HG03045 (cell line): Measurements from ENCODE around the gene EPHB1.

Experiments
- ATAC-seq: cut with Tn5 transposase; IDR thresholded peaks from one replicate; pipeline ENCODE4 v1.9.1; 2021; ENCODE audit warnings: mild to moderate bottlenecking, moderate library complexity; ENCODE audit not compliant: unreplicated experiment

The EPHB1 gene

GRCh38 chr3:135071483-135071882 lies 276.4 kb downstream of the EPHB1 start:
- no peak for ATAC-seq

DNA sequence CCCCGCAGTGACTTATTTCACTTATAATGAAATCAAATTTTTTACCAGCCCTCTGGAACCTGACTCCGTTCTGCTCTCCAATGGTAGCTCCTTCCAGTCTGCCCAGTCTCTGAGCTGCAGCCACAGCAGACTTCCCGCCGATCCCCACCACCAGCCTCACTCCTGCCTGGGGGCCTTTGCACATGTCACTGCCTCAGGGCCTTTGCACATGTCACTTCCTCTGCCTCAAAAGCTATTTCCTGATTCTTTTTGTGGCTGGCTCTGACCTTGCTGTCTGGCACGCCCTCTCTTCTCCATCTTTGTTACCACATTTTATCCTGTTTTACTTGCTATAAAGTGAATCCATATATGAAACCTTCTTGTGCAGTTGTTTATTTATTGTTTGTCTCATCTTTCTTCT lies 277.4 kb downstream of the EPHB1 start:
- no peak for ATAC-seq

DNA sequence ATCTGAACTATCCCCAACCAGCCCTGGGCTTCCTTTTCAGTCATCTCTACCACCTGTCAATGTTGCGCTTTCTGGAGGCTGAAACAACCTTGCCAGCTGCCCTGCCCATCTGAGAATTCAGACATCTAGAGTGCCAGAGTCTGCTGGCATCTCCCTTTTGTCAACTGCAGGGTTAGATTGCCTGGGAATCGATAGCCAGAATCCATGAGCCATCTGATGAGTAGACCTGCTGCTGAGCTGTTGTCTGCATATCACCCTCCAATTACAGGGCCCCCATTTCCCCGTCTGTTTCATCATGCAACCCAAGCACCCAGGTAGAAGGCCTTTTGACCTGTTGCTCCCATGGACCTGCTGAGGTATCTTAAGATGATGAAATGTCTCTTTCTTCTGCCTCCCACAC lies 280.1 kb downstream of the EPHB1 start:
- ATAC-seq, result no peak

- ATAC-seq, result no peak
Measured at GRCh38 chr3:135076341-135076740, 281.3 kb downstream of the EPHB1 start.

GRCh38 chr3:135077186-135077585 lies 282.1 kb downstream of the EPHB1 start:
- no peak for ATAC-seq

- no peak for ATAC-seq
Measured at GRCh38 chr3:135078283-135078682, 283.2 kb downstream of the EPHB1 start.

DNA sequence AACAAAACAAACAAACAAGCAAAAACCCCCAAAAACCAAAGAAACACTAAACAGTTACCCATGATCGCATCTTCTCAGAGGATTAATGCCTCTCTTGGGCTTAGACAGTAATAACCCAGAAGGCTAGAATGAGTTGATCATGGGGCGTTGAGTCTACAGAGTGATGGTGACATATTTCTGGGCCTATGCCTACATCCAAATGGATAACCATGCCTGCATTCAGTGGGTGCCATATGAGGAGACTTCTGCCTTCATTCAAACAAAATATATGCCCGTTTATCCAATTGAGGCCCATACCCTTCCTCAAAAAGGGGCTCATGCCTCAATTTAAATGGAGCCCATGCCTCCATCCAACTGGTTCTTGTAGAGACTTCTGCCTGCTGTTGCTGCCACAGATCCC lies 284.0 kb downstream of the EPHB1 start:
- no peak for ATAC-seq

DNA sequence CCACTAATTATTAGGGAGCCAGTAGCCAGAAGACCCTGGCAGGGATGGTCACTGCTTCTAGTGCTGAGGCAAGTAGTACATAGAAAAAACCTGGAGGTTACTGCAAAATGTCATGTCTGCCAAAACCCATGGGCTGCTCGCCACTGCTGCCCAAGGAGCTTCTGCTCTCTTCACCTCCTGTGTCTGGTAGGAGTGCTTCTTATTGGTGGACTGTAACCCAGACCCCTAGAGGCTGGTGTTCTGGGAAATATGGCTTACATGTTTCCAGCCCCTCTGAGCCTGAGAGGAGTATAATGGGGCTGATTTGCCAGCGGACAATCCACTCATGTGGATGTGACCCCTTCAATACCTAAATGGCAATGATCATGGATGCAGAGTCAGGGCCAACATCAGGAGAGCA lies 286.4 kb downstream of the EPHB1 start:
- ATAC-seq, result no peak

GRCh38 chr3:135081856-135082434 lies 286.9 kb downstream of the EPHB1 start:
- no peak for ATAC-seq

DNA sequence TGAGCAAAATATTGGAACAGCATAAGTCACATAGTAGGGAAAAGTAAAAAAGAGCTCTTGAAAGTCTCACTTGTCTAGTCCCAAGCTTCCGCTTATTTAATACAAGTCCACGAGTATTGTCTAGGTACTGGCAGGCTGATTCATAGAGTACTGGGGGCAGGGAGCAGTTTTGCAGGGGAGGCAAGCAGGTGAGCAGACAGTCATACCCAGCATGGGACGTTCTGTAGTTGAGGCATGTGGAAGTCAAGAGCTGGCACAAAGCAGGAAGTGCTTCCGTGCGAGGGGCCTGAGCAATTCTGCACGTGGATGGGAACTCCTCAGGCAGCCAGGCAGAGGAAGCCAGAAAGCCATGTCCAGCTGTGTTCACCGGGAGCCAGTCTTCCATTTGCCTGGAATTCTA lies 287.6 kb downstream of the EPHB1 start:
- no peak for ATAC-seq

DNA sequence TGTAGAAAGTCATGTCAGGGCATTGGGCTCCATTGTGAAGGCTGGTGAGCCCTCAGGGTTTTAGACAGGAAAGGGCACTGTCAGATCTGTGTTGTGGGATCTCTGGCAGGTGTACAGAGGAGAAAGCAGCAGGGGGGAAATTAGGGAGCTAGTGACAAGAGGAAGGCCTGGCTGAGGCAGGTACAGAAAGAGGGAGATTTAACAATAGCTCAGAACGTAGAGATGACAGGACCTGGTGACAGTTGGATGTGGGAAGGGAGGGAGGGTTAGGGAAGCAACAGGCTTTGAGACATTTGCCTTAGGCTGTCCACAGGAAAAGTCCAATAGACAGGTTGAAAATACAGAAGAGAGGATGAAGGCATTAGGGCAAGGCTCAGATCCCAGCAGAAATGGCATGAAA lies 288.1 kb downstream of the EPHB1 start:
- no peak for ATAC-seq

DNA sequence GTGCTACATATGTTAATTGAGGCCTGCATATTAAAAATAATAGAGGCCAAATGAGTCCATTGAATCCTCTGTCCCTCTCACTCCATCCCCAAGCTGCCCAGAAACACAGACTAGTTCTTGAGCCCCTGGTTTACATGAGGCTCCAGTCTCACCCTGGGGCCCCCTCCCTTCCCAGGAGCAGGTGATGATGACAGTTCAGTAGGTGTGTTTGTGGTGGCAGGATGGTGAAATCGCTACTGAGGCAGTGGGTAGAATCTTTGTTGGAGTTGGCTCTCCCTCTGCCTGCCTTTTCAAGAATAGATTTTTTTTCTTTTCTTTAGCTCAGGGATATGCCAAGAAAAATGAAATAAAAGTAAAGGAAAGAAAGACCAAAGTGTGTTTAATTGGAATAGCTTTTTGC lies 288.7 kb downstream of the EPHB1 start:
- ATAC-seq, result no peak

- no peak for ATAC-seq
Measured at GRCh38 chr3:135084405-135084804, 289.3 kb downstream of the EPHB1 start.

DNA sequence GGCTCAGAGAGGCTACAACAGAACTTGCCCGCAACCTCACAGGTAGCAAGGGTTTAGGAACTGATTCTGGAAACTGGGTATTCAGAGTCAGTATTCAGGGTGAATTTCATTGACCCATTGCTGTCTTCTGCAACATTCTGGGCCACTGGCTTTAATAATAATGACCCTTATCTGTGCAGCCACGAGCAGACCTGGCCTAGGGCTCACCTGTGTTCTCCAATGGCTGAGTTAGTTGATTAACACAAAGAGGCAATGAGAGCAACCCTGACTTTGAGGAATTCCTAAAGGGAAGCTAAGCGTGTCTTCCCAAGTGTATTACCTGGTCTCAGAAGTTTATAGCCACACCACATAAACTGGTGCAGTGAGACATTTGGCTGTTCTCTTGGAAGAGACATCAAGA lies 289.9 kb downstream of the EPHB1 start:
- no peak for ATAC-seq

GRCh38 chr3:135085652-135086436 lies 290.8 kb downstream of the EPHB1 start:
- no peak for ATAC-seq

DNA sequence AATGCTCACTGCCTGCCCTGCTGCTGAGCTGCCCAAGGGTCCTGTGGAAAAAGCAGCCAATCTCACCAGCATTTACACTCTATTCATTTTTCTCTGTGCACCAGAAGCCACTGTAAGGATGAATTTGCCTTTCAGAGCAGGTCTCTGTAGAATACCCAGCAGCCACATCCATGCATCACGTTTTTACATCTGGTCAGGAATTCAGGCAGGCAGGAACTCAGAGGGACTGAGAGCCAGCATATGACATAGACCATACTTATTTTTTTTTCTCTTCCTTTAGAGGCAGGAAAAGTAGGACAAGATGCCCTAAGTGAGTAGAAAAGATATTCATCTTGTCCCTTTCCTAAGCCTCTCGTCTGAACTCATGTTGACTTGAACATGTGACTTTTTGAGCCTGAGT lies 292.7 kb downstream of the EPHB1 start:
- no peak for ATAC-seq

DNA sequence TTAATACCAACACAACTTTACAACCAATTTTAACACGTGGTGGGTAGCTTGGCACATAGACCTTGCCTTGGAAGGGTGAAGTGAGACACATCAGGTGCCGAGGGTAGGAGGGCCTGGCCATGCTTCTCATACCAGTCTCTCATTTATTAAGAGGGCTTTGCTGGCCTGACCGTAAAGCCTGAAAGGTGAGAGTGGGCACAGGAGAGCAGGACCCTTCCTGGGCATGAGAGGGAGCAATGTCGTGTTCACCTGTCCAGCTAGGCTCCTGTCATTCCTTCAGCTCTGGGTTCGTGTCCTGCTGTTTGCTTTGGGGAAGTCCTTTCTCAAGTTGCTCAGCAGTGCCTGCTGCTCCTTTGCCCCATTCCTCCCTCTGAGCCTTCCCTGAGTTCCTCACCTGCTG lies 294.4 kb downstream of the EPHB1 start:
- ATAC-seq, result no peak

DNA sequence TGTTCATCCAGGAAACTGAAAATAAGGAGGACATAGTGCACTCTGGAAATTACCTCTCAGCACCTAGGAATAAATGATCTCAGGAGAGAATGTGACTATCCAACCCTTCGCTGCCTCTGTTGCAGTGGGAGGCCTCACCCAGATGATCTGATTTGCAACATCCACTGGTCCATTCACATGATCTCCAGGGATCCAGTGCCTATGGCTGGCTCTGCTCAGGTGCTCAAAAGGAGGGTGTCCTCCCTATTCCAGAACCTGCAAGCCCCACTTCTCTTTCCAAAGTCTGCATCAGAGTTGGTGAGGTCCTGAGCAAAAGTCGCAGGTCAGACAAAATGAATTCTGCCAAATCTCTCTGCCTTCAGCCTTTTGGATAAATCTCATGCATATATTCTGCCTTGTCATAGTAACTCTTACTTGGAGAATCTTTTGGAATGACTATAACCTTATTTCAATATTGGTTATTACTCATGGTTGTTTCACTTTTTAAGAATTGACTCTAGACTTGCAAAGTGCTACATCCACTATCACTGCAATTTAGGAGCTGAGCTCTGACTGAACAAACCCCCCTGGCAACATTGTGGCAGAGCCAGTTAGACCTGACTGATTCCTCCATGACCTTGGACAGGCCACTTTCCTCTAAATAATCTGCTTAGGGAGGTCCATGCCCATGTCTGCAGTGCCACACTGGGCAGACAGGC lies 295.1 kb downstream of the EPHB1 start:
- ATAC-seq, result no peak

GRCh38 chr3:135091946-135092345 lies 296.9 kb downstream of the EPHB1 start:
- ATAC-seq, result no peak

GRCh38 chr3:135093121-135093520 lies 298.1 kb downstream of the EPHB1 start:
- no peak for ATAC-seq

- ATAC-seq, result no peak
Measured at GRCh38 chr3:135097276-135097946, 302.4 kb downstream of the EPHB1 start.
